DOHH2 (cell line): ENCODE data around the gene GPR183.

Experiments used
- H3F3A ChIP-seq: fragments of 200-600 bp; sonication (generic), shearing (Covaris generic); 2 replicates; pipeline ENCODE4 v1.6.0; 2016; ENCODE audit warnings: antibody characterized with exemption, mild to moderate bottlenecking; ENCODE audit not compliant: control insufficient read depth, insufficient read depth
- H3K27ac ChIP-seq: fragments of 200-600 bp; sonication (generic); 2 replicates; pipeline ENCODE4 v1.5.1; 2014; ENCODE audit warnings: low read depth, mild to moderate bottlenecking, low read length, moderate library complexity
- H3K27me3 ChIP-seq: fragments of 200-600 bp; sonication (generic); 2 replicates; pipeline ENCODE4 v1.6.1; 2014; ENCODE audit warnings: mild to moderate bottlenecking, low read length, mixed read lengths; ENCODE audit not compliant: control insufficient read depth
- H3K36me3 ChIP-seq: fragments of 200-600 bp; sonication (generic); 2 replicates; pipeline ENCODE4 v1.6.1; 2014; ENCODE audit warnings: mild to moderate bottlenecking, low read length, moderate library complexity, mixed read lengths; ENCODE audit not compliant: control insufficient read depth
- H3K4me1 ChIP-seq: fragments of 200-600 bp; sonication (generic); 2 replicates; pipeline ENCODE4 v1.6.1; 2014; ENCODE audit warnings: mild to moderate bottlenecking, low read length, mixed read lengths; ENCODE audit not compliant: control insufficient read depth
- H3K4me2 ChIP-seq: fragments of 200-600 bp; sonication (generic); 2 replicates; pipeline ENCODE4 v1.6.0; 2014; ENCODE audit warnings: mild to moderate bottlenecking, low read length, moderate library complexity
- H3K4me3 ChIP-seq: fragments of 200-600 bp; sonication (generic); 2 replicates; pipeline ENCODE4 v1.5.1; 2014; ENCODE audit warnings: mild to moderate bottlenecking, low read length, mixed read lengths
- H3K79me2 ChIP-seq: fragments of 200-600 bp; sonication (generic); 2 replicates; pipeline ENCODE4 v1.6.1; 2014; ENCODE audit warnings: mild to moderate bottlenecking, low read length, mixed read lengths; ENCODE audit not compliant: control insufficient read depth
- H3K9me2 ChIP-seq: fragments of 200-600 bp; sonication (generic); replicated peaks from 2 replicates; pipeline ENCODE4 v1.6.1; 2014; ENCODE audit warnings: mild to moderate bottlenecking, low read length, mixed read lengths; ENCODE audit not compliant: control insufficient read depth
- H3K9me3 ChIP-seq: fragments of 200-600 bp; sonication (generic); 2 replicates; pipeline ENCODE4 v1.6.1; 2014; ENCODE audit warnings: antibody characterized with exemption, low read length, mixed read lengths; ENCODE audit not compliant: control insufficient read depth, insufficient read depth
- H4K20me1 ChIP-seq: fragments of 200-600 bp; sonication (generic); 2 replicates; pipeline ENCODE4 v1.6.0; 2014; ENCODE audit warnings: low read depth, mild to moderate bottlenecking, antibody characterized with exemption, low read length, moderate library complexity; ENCODE audit not compliant: control insufficient read depth, insufficient read depth
- EZH2phosphoT487 ChIP-seq: fragments of 200-600 bp; sonication (generic); IDR thresholded peaks from 2 replicates; pipeline ENCODE4 v1.6.1; 2017; ENCODE audit warnings: borderline replicate concordance, mild to moderate bottlenecking, antibody characterized with exemption, low read length, moderate library complexity, mixed read lengths
- TF ChIP-seq, protein P1 (sequence below): fragments of 200-600 bp; sonication (generic); IDR thresholded peaks from one replicate; pipeline ENCODE4 v1.5.1; 2014; ENCODE audit warnings: antibody characterized with exemption, mild to moderate bottlenecking, low read depth, low read length; ENCODE audit not compliant: poor library complexity, severe bottlenecking

The GPR183 gene

DNA sequence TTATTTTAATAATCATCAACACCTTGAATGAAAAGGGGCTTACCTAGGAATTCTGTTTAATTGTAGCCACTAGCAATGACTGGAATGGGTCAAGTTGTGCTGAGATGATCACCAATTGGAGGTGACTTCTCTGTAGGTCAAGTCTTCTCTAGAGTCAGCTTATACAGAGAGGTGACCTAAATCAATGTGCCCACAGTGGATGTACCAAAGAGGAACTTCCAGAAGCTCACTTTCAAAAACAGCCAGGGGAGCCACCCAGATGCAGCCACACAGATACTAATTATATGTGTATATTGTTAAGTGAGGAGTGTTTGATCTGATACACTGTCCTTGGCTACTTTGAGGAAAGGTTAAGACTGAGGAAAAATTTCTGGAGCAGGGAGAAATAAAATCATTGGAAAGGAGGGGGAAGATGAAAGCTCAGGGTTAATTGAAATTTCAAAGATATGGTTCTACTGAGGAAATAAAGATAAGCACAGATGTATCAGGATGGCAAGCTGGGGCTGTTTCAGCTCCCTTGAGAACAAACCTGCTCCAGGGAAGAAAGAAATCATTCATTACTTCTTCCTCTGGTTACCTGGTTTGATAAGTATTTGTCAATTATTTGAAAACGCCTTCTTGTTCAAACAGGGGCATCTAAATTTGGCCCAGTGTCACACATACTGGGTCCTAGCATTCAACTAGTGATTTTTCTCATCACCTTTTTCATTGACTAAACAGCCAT, 5.1 kb downstream of the GPR183 start:
- H3K27me3 ChIP-seq = no peaks in the 10 kb centered on the region
- no peak overlapping the region for H3K4me3 ChIP-seq
- no peaks in the 10 kb centered on the region for H3K9me3 ChIP-seq
- no peaks in the 10 kb centered on the region for H3K36me3 ChIP-seq
- TF ChIP-seq, protein P1, sequence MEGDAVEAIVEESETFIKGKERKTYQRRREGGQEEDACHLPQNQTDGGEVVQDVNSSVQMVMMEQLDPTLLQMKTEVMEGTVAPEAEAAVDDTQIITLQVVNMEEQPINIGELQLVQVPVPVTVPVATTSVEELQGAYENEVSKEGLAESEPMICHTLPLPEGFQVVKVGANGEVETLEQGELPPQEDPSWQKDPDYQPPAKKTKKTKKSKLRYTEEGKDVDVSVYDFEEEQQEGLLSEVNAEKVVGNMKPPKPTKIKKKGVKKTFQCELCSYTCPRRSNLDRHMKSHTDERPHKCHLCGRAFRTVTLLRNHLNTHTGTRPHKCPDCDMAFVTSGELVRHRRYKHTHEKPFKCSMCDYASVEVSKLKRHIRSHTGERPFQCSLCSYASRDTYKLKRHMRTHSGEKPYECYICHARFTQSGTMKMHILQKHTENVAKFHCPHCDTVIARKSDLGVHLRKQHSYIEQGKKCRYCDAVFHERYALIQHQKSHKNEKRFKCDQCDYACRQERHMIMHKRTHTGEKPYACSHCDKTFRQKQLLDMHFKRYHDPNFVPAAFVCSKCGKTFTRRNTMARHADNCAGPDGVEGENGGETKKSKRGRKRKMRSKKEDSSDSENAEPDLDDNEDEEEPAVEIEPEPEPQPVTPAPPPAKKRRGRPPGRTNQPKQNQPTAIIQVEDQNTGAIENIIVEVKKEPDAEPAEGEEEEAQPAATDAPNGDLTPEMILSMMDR = no peak
- no peak for TF ChIP-seq EZH2phosphoT487
- H3K27ac ChIP-seq = no peak overlapping the region
- H4K20me1 ChIP-seq = peaks cover 14% of the 10 kb centered on the region; the same call in 1 of the 2 replicates
- no peak overlapping the region for H3K4me2 ChIP-seq
- H3K9me2 ChIP-seq = no peaks in the 10 kb centered on the region
- peaks cover 33% of the 10 kb centered on the region for H3K4me1 ChIP-seq
- H3F3A ChIP-seq = 0 out of 2 replicates have a peak, but pooled peaks cover 5% of the 10 kb centered on the region
- H3K79me2 ChIP-seq = no peaks in the 10 kb centered on the region

DNA sequence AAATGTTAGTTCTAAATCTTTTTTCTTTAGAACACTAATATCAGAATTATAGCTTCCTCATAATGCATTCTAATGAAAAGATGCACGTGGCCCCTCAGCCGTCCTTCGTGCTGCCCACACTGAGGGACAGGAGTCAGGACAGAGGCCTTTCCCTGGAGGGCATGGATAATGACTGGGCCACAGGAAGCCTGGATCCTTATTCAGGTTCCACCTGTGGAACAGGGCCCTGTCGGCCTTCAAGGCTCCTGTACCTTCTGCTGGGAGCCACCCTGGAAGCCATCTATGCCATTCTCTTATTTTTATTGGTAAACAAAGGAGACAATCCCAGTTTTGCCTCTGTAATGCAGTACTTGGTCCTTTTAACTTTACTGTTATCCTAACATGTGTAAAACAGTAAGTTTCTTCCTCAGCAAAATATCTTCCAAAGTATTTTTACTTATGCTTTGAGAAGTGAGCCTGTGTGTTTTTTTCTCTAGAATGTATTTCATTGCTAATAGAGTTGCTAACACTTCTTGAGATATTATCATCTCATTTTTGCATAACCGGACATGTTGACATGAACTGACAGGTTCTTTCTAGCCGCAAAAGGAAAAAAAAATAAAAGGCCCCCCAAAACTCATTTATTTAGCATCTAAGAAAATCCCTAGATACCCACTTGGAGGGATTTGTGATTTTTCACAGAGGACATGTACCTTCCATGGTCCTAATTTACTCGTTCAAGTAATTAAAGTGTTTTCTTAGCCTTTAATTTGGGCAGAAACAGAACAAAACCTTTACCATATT, 6.0 kb downstream of the GPR183 start:
- no peak for TF ChIP-seq EZH2phosphoT487
- TF ChIP-seq, protein P1 = no peak
- Histone ChIP-seq H3F3A (no peaks in the 10 kb centered on the region), H3K9me2 (no peaks in the 10 kb centered on the region), H3K4me2 (no peak overlapping the region), H3K36me3 (no peaks in the 10 kb centered on the region), H3K4me3 (no peak overlapping the region), H3K79me2 (no peaks in the 10 kb centered on the region), H3K4me1 (peaks cover 24% of the 10 kb centered on the region), H4K20me1 (peaks cover 14% of the 10 kb centered on the region; the same call in 1 of the 2 replicates), H3K27me3 (no peaks in the 10 kb centered on the region), H3K9me3 (no peaks in the 10 kb centered on the region), H3K27ac (no peak overlapping the region)

DNA sequence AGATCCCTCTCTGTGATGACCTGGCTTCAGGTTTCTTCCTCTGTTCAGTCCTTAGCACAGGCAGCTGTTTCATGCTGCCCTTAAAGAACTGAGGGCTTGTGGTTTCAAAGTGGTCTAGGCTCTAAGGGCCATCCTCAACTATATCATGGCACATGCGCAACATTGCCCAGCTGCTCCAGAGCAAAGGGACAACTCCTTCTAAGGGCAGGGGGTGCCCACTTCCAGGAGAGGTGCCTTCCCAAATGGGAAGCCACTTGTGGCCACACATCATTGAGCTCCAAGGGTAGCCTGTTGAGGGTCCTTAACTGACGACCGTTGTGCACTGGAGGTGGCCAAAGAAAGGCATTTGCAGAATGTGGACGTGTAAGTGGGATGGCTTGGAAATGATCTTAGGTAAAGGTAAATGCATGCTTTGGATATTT, 7.3 kb downstream of the GPR183 start:
- Histone ChIP-seq H3K27ac (no peak overlapping the region), H3K4me2 (no peak overlapping the region), H3K9me3 (no peaks in the 10 kb centered on the region), H4K20me1 (peaks cover 14% of the 10 kb centered on the region; the same call in 1 of the 2 replicates), H3K4me1 (peaks cover 16% of the 10 kb centered on the region), H3K27me3 (no peaks in the 10 kb centered on the region), H3K9me2 (no peaks in the 10 kb centered on the region), H3F3A (no peaks in the 10 kb centered on the region), H3K79me2 (no peaks in the 10 kb centered on the region), H3K4me3 (no peak overlapping the region), H3K36me3 (peaks cover 6% of the 10 kb centered on the region; the same call in 1 of the 2 replicates)
- TF ChIP-seq EZH2phosphoT487 = no peak
- TF ChIP-seq, protein P1 = no peak
